Measurements from ENCODE around the gene ANKRD62.
"Not testable (repeated sequence)": the region's sequence is repeated elsewhere in the genome, so short reads cannot be mapped to it uniquely, and the experiment has no call there.

Gene ANKRD62

GRCh38 chr18:12072996-12073395 is 20.6 kb upstream of the ANKRD62 start:
- peaks cover 8% of the 10 kb centered on the region for H3K27me3 ChIP-seq (ENCODE audit: insufficient read depth, low read length, poor library complexity)
- no peaks in the 10 kb centered on the region for H3K4me1 ChIP-seq (ENCODE audit: insufficient read depth, low read length)
- H3K79me2 ChIP-seq (ENCODE audit: insufficient read depth, low read length), result no peaks in the 10 kb centered on the region
- no peaks in the 10 kb centered on the region for H3K36me3 ChIP-seq (ENCODE audit: insufficient read depth, low read length)
- DNase-seq (no peak), ATAC-seq (ENCODE audit: insufficient read depth, low read depth) (no peak)
- H3K4me2 ChIP-seq (ENCODE audit: insufficient read depth, low read length), result no peak overlapping the region
- H3K9ac ChIP-seq (ENCODE audit: low read depth, low read length), result no peak overlapping the region
- no peaks in the 10 kb centered on the region for H3K9me3 ChIP-seq (ENCODE audit: insufficient read depth, low read length, severe bottlenecking)
- TF ChIP-seq EZH2 (IDR thresholded peaks at IDR 0.05; ENCODE audit: borderline replicate concordance, low read depth, low read length, severe bottlenecking), result no peak
- TF ChIP-seq CTCF (IDR thresholded peaks at IDR 0.05; ENCODE audit: borderline replicate concordance, extremely low read depth, low read length, poor library complexity, severe bottlenecking), result no peak
- no peak overlapping the region for H3K4me3 ChIP-seq (ENCODE audit: low read depth in 1 of 2, low read length in 2 of 2)
- H3K27ac ChIP-seq (ENCODE audit: low read length), result no peak overlapping the region
- H2AFZ ChIP-seq (ENCODE audit: low read depth, low read length), result no peak overlapping the region
- no peaks in the 10 kb centered on the region for H4K20me1 ChIP-seq (ENCODE audit: insufficient read depth, low read length)

GRCh38 chr18:12074736-12075135 is 18.9 kb upstream of the ANKRD62 start:
- no peaks in the 10 kb centered on the region for H3K79me2 ChIP-seq (ENCODE audit: insufficient read depth, low read length)
- H4K20me1 ChIP-seq (ENCODE audit: insufficient read depth, low read length), result no peaks in the 10 kb centered on the region
- H3K36me3 ChIP-seq (ENCODE audit: insufficient read depth, low read length), result no peaks in the 10 kb centered on the region
- H3K4me3 ChIP-seq (ENCODE audit: low read depth in 1 of 2, low read length in 2 of 2), result no peak overlapping the region
- ATAC-seq (ENCODE audit: insufficient read depth, low read depth) (no peak), DNase-seq (no peak)
- H3K4me2 ChIP-seq (ENCODE audit: insufficient read depth, low read length), result no peak overlapping the region
- no peaks in the 10 kb centered on the region for H3K4me1 ChIP-seq (ENCODE audit: insufficient read depth, low read length)
- H3K9me3 ChIP-seq (ENCODE audit: insufficient read depth, low read length, severe bottlenecking), result no peaks in the 10 kb centered on the region
- H2AFZ ChIP-seq (ENCODE audit: low read depth, low read length), result no peak overlapping the region
- peaks cover 7% of the 10 kb centered on the region for H3K27me3 ChIP-seq (ENCODE audit: insufficient read depth, low read length, poor library complexity)
- no peak overlapping the region for H3K27ac ChIP-seq (ENCODE audit: low read length)
- H3K9ac ChIP-seq (ENCODE audit: low read depth, low read length), result no peak overlapping the region
- TF ChIP-seq EZH2 (IDR thresholded peaks at IDR 0.05; ENCODE audit: borderline replicate concordance, low read depth, low read length, severe bottlenecking) (no peak), CTCF (IDR thresholded peaks at IDR 0.05; ENCODE audit: borderline replicate concordance, extremely low read depth, low read length, poor library complexity, severe bottlenecking) (no peak)

GRCh38 chr18:12076424-12077140 is 17.1 kb upstream of the ANKRD62 start:
- ATAC-seq (ENCODE audit: insufficient read depth, low read depth), result no peak
- Histone ChIP-seq H3K4me1 (ENCODE audit: insufficient read depth, low read length) (no peaks in the 10 kb centered on the region), H4K20me1 (ENCODE audit: insufficient read depth, low read length) (no peaks in the 10 kb centered on the region), H2AFZ (ENCODE audit: low read depth, low read length) (no peak overlapping the region), H3K9me3 (ENCODE audit: insufficient read depth, low read length, severe bottlenecking) (no peaks in the 10 kb centered on the region), H3K4me2 (ENCODE audit: insufficient read depth, low read length) (no peak overlapping the region), H3K27me3 (ENCODE audit: insufficient read depth, low read length, poor library complexity) (peaks cover 7% of the 10 kb centered on the region), H3K79me2 (ENCODE audit: insufficient read depth, low read length) (no peaks in the 10 kb centered on the region), H3K27ac (ENCODE audit: low read length) (no peak overlapping the region), H3K4me3 (ENCODE audit: low read depth in 1 of 2, low read length in 2 of 2) (no peak overlapping the region), H3K9ac (ENCODE audit: low read depth, low read length) (no peak overlapping the region), H3K36me3 (ENCODE audit: insufficient read depth, low read length) (no peaks in the 10 kb centered on the region)
- no peak for DNase-seq
- TF ChIP-seq EZH2 (IDR thresholded peaks at IDR 0.05; ENCODE audit: borderline replicate concordance, low read depth, low read length, severe bottlenecking) (no peak), CTCF (IDR thresholded peaks at IDR 0.05; ENCODE audit: borderline replicate concordance, extremely low read depth, low read length, poor library complexity, severe bottlenecking) (no peak)

- not testable (repeated sequence) for ATAC-seq (ENCODE audit: insufficient read depth, low read depth); H2AFZ ChIP-seq (ENCODE audit: low read depth, low read length); H3K4me3 ChIP-seq (ENCODE audit: low read depth in 1 of 2, low read length in 2 of 2); H3K27ac ChIP-seq (ENCODE audit: low read length); H3K79me2 ChIP-seq (ENCODE audit: insufficient read depth, low read length); H3K9ac ChIP-seq (ENCODE audit: low read depth, low read length); DNase-seq; H4K20me1 ChIP-seq (ENCODE audit: insufficient read depth, low read length); H3K27me3 ChIP-seq (ENCODE audit: insufficient read depth, low read length, poor library complexity); H3K9me3 ChIP-seq (ENCODE audit: insufficient read depth, low read length, severe bottlenecking); H3K4me1 ChIP-seq (ENCODE audit: insufficient read depth, low read length); H3K4me2 ChIP-seq (ENCODE audit: insufficient read depth, low read length); H3K36me3 ChIP-seq (ENCODE audit: insufficient read depth, low read length)
These were observed 15.6 kb upstream of the ANKRD62 start for GRCh38 chr18:12077994-12078393.

Data from DND-41 (cell line).